Mesendoderm (in vitro differentiated cells): ENCODE results near the gene SERTAD3. TPM values are rescaled to one million over a fixed set of nuclear protein-coding genes. Genes with fewer than 3 reads are reported as not detected.

ENCODE experiments used
- DNase-seq: peaks from one replicate; pipeline ENCODE4 v3.0.0; 2013
- H2AK5ac ChIP-seq: 2 replicates; pipeline ENCODE4 v1.6.1; 2013; ENCODE audit warnings: low read length, inconsistent platforms
- H2BK120ac ChIP-seq: 2 replicates; pipeline ENCODE4 v1.6.1; 2013; ENCODE audit warnings: low read depth, mild to moderate bottlenecking, low read length, moderate library complexity, mixed read lengths
- H2BK15ac ChIP-seq: replicated peaks from 2 replicates; pipeline ENCODE4 v1.6.1; 2013; ENCODE audit warnings: low read depth, mild to moderate bottlenecking, moderate library complexity
- H2BK5ac ChIP-seq: 2 replicates; pipeline ENCODE4 v1.6.1; 2013; ENCODE audit warnings: low read length, inconsistent platforms
- H3K18ac ChIP-seq: 2 replicates; pipeline ENCODE4 v1.6.1; 2013; ENCODE audit warnings: mild to moderate bottlenecking, low read length, mixed read lengths
- H3K23ac ChIP-seq: one replicate; pipeline ENCODE4 v1.6.1; 2013; ENCODE audit warnings: low read length
- H3K27ac ChIP-seq: 2 replicates; pipeline ENCODE4 v1.5.1; 2013; ENCODE audit warnings: low read depth, mild to moderate bottlenecking, inconsistent platforms, low read length, moderate library complexity
- H3K27me3 ChIP-seq: 2 replicates; pipeline ENCODE4 v1.6.1; 2013; ENCODE audit warnings: low read length, control low read depth, mild to moderate bottlenecking, inconsistent platforms; ENCODE audit not compliant: insufficient read depth, poor library complexity
- H3K36me3 ChIP-seq: 2 replicates; pipeline ENCODE4 v1.6.1; 2013; ENCODE audit warnings: low read length, inconsistent platforms; ENCODE audit not compliant: control insufficient read depth, insufficient read depth
- H3K4ac ChIP-seq: one replicate; pipeline ENCODE4 v1.6.1; 2013; ENCODE audit warnings: low read depth, mild to moderate bottlenecking, low read length, moderate library complexity
- H3K4me1 ChIP-seq: 2 replicates; pipeline ENCODE4 v1.6.1; 2013; ENCODE audit warnings: low read depth, low read length, inconsistent platforms; ENCODE audit not compliant: control insufficient read depth
- H3K4me2 ChIP-seq: 2 replicates; pipeline ENCODE4 v1.6.1; 2013; ENCODE audit warnings: low read length
- H3K4me3 ChIP-seq: 2 replicates; pipeline ENCODE4 v1.5.1; 2013; ENCODE audit warnings: mild to moderate bottlenecking, low read length
- H3K56ac ChIP-seq: one replicate; pipeline ENCODE4 v1.6.1; 2013; ENCODE audit warnings: low read length
- H3K79me1 ChIP-seq: 2 replicates; pipeline ENCODE4 v1.6.1; 2013; ENCODE audit warnings: low read length, inconsistent platforms
- H3K79me2 ChIP-seq: 2 replicates; pipeline ENCODE4 v1.6.1; 2013; ENCODE audit warnings: mild to moderate bottlenecking, low read length; ENCODE audit not compliant: control insufficient read depth, insufficient read depth
- H3K9ac ChIP-seq: 2 replicates; pipeline ENCODE4 v1.6.1; 2013; ENCODE audit warnings: low read length, inconsistent platforms
- H4K5ac ChIP-seq: one replicate; pipeline ENCODE4 v1.6.1; 2013; ENCODE audit warnings: low read length
- H4K8ac ChIP-seq: one replicate; pipeline ENCODE4 v1.6.1; 2013; ENCODE audit warnings: low read depth, mild to moderate bottlenecking, control low read depth, low read length, moderate library complexity
- WGBS: extraction: QIAGEN DNeasy Blood & Tissue Kit; methylation state at CpG from one replicate; pipeline ENCODE4 v1.1.7; 2013; ENCODE audit warnings: low lambda C conversion rate, missing lambda C conversion rate; ENCODE audit not compliant: insufficient coverage; ENCODE audit errors: extremely low coverage; 5-methylcytosine and 5-hydroxymethylcytosine counted together
- polyA plus RNA-seq, 2 experiments: library from polyadenylated mRNA; stranded (reverse); fragments of 200-250 nt; gene quantifications; one replicate each; pipeline ENCODE4 v1.2.3, GENCODE V29; 2013

Gene SERTAD3, protein sequence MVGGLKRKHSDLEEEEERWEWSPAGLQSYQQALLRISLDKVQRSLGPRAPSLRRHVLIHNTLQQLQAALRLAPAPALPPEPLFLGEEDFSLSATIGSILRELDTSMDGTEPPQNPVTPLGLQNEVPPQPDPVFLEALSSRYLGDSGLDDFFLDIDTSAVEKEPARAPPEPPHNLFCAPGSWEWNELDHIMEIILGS
- polyA plus RNA-seq (2013, experiment 1 of 2), result 8.4 TPM
- polyA plus RNA-seq (2013, experiment 2 of 2), result 8.1 TPM

DNA sequence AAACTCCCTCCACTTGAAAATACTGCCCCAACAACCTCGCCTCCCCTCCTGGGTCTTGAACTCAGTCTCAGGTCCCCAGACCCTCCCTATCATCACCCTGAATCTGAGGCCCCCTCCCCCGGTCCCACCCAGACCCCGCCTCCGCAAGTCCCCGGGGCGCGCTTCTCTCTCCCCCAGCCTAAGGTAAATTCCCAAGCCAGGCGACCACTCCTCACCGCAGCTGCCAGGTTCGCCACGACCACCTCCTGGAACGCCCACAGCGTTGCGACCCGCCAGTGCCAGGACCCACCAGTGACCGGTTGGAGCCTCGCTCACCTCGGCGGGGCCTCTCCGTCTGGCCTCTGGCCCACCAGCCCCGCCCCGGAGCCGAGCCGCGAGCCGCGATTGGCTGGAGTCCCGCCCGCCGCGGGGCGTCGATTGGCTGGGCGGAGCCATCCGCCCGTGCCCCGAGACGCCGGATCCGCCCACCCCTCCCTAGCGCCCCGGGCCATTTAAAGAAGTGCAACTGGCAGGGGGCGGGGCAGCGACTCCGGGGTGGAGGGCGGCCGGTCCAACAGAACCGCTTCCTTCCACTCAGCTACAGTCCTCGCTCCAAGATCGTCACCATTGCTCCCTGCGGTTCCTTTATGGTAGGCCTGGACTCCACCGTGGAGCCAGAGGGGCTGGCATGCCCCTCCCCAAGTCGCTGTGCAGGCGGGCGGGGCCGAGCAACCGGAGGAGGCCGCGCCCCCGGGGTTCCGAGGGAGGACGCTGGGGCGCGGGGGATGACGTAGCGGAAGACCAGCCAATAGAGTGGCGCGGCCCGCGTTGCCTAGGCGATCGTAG, at the start of gene SERTAD3:
TSS of gene SERTAD3 (minus strand) at position 336 of the 825 bp plus-strand sequence. CDS start 2,255 bp downstream, outside the sequence.
- Histone ChIP-seq H3K4me1 (no peaks in the 10 kb centered on the region), H3K4me3 (peak within 1 kb of the TSS; percentile 100), H3K79me2 (peaks cover 23% of the 10 kb centered on the region), H3K56ac (peak within 1 kb of the TSS; percentile 100), H4K8ac (no peak within 1 kb of the TSS), H3K79me1 (peaks cover 11% of the 10 kb centered on the region), H3K23ac (peak within 1 kb of the TSS; percentile 86), H2AK5ac (peak within 1 kb of the TSS; percentile 97), H3K18ac (peak within 1 kb of the TSS; percentile 93), H3K36me3 (peaks cover 2% of the 10 kb centered on the region), H3K27ac (peak within 1 kb of the TSS; percentile 96), H4K5ac (no peak within 1 kb of the TSS), H3K9ac (peak within 1 kb of the TSS; percentile 99), H3K27me3 (no peaks in the 10 kb centered on the region), H2BK120ac (peak within 1 kb of the TSS; percentile 62), H2BK5ac (peak within 1 kb of the TSS; percentile 99), H2BK15ac (no peak within 1 kb of the TSS), H3K4me2 (peak within 1 kb of the TSS; percentile 74), H3K4ac (peak within 1 kb of the TSS; percentile 92)
- no CpG with 5 or more reads among the region's 72 CpGs for WGBS
- DNase-seq, result peak; percentile 98

DNA sequence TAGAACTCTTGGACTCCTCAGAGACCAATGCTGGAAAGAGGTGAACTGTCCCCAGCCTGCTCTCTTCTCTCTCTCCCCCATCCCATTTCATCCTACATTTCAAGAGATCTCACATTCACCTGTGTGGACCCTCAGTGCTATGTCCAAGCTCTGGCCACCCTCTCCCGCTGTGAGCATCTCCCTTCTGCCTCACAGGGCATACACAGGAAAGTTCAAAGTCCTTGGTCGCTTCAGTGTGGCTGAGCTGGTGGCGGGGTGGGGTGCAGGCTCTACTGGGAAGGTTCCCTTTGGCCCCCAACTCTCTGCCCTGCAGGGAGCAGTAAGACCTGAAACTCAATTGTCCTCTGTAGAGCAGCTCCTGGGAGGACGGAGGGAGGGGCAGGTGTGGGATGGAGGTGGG, 49.6 kb upstream of the SERTAD3 start:
- Histone ChIP-seq H4K5ac (no peak overlapping the region), H3K79me1 (no peaks in the 10 kb centered on the region), H3K56ac (no peak overlapping the region), H3K18ac (no peak overlapping the region), H4K8ac (no peak overlapping the region), H3K4me1 (no peaks in the 10 kb centered on the region), H3K79me2 (no peaks in the 10 kb centered on the region), H3K4me3 (no peak overlapping the region), H2BK5ac (no peak overlapping the region), H2AK5ac (no peak overlapping the region), H2BK120ac (no peak overlapping the region), H3K27me3 (no peaks in the 10 kb centered on the region), H3K4me2 (no peak overlapping the region), H3K36me3 (no peaks in the 10 kb centered on the region), H3K4ac (no peak overlapping the region), H3K9ac (no peak overlapping the region), H2BK15ac (no peak overlapping the region), H3K23ac (no peak overlapping the region), H3K27ac (no peak overlapping the region)
- DNase-seq, result no peak
- WGBS, result no CpG with 5 or more reads among the region's 4 CpGs

DNA sequence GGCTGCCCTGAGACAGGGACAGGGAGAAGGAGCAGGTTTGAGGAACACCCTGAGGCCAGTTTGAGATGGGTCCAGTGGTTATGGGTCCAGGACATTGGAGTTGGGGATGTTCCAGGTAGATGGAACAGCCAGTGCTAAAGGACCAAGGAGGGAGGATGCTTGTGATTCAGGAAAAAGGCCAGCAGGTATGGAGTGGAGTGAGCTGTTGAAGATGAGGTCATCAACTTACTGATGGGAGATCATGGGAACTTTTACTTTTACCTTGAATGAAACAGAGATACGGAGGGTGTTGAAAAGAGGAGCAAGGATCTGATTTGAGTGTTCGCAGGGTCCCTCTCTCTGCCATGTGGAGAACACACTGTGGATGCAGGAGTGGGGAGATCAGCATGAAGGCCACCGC, 48.1 kb upstream of the SERTAD3 start:
- Histone ChIP-seq H3K56ac (no peak overlapping the region), H3K23ac (no peak overlapping the region), H2AK5ac (no peak overlapping the region), H3K27me3 (no peaks in the 10 kb centered on the region), H3K4me1 (no peaks in the 10 kb centered on the region), H3K79me2 (no peaks in the 10 kb centered on the region), H3K4me2 (no peak overlapping the region), H3K36me3 (no peaks in the 10 kb centered on the region), H3K4ac (no peak overlapping the region), H3K18ac (no peak overlapping the region), H3K9ac (no peak overlapping the region), H2BK15ac (no peak overlapping the region), H4K8ac (no peak overlapping the region), H3K79me1 (no peaks in the 10 kb centered on the region), H3K27ac (no peak overlapping the region), H3K4me3 (no peak overlapping the region), H4K5ac (no peak overlapping the region), H2BK120ac (no peak overlapping the region), H2BK5ac (no peak overlapping the region)
- WGBS, result no CpG with 5 or more reads among the region's 3 CpGs
- no peak for DNase-seq

DNA sequence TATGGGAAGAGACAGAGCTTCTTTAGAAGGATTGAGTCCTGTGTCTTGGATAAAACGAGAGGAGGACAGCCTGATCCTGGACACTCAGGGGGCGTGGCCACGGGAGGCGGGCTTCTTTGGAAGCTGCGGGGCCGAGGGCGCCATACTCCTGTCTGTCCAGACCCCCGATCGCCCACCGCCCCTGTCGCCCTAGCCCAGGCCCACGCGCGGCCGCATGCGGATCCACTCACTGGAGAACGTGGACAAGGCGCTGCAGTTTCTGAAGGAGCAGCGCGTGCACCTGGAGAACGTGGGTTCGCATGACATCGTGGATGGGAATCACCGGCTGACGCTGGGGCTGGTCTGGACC, 45.7 kb upstream of the SERTAD3 start:
- Histone ChIP-seq H3K9ac (no peak overlapping the region), H3K36me3 (no peaks in the 10 kb centered on the region), H4K8ac (no peak overlapping the region), H3K23ac (no peak overlapping the region), H3K79me1 (no peaks in the 10 kb centered on the region), H3K27me3 (no peaks in the 10 kb centered on the region), H2BK5ac (no peak overlapping the region), H3K27ac (no peak overlapping the region), H3K4ac (no peak overlapping the region), H3K56ac (no peak overlapping the region), H4K5ac (no peak overlapping the region), H2BK15ac (no peak overlapping the region), H2AK5ac (no peak overlapping the region), H2BK120ac (no peak overlapping the region), H3K4me2 (no peak overlapping the region), H3K4me3 (no peak overlapping the region), H3K79me2 (no peaks in the 10 kb centered on the region), H3K4me1 (no peaks in the 10 kb centered on the region), H3K18ac (no peak overlapping the region)
- no peak for DNase-seq
- WGBS, result no CpG with 5 or more reads among the region's 25 CpGs

DNA sequence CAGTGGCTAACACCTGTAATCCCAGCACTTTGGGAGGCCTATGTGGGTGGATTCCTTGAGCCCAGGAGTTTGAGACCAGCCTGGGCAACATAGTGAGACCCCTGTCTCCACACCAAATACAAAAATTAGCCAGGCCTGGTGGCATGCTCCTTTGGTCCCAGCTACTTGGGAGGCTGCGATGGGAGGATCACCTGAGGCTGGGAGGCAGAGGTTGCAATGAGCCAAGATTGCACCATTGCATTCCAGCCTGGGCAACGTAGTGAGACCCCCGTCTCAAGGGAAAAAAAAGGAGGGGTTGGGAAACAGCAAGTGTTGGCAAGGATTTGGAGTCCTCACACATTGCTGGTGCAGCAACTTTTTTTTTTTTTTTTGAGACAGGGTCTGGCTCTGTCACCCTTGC, 41.9 kb upstream of the SERTAD3 start:
- H2BK15ac ChIP-seq, result no peak overlapping the region
- no peaks in the 10 kb centered on the region for H3K36me3 ChIP-seq
- H3K4ac ChIP-seq, result no peak overlapping the region
- no peak overlapping the region for H3K23ac ChIP-seq
- H3K27me3 ChIP-seq, result no peaks in the 10 kb centered on the region
- H3K4me1 ChIP-seq, result no peaks in the 10 kb centered on the region
- no peak overlapping the region for H2AK5ac ChIP-seq
- no peak overlapping the region for H4K5ac ChIP-seq
- H2BK120ac ChIP-seq, result no peak overlapping the region
- H3K4me2 ChIP-seq, result no peak overlapping the region
- DNase-seq, result no peak
- H4K8ac ChIP-seq, result no peak overlapping the region
- no peak overlapping the region for H2BK5ac ChIP-seq
- H3K18ac ChIP-seq, result no peak overlapping the region
- no peak overlapping the region for H3K27ac ChIP-seq
- H3K79me2 ChIP-seq, result no peaks in the 10 kb centered on the region
- no peak overlapping the region for H3K56ac ChIP-seq
- no peaks in the 10 kb centered on the region for H3K79me1 ChIP-seq
- no peak overlapping the region for H3K4me3 ChIP-seq
- no peak overlapping the region for H3K9ac ChIP-seq
- WGBS, result no CpG with 5 or more reads among the region's 3 CpGs
